GM19438 (cell line): ENCODE measurements around the gene CAMKK2.
"Not testable (repeated sequence)": the region's sequence is repeated elsewhere in the genome, so short reads cannot be mapped to it uniquely, and the experiment has no call there.

Experiments
- ATAC-seq: cut with Tn5 transposase; IDR thresholded peaks from one replicate; pipeline ENCODE4 v1.9.1; 2021; ENCODE audit warnings: low read depth; ENCODE audit not compliant: unreplicated experiment

Gene CAMKK2

DNA sequence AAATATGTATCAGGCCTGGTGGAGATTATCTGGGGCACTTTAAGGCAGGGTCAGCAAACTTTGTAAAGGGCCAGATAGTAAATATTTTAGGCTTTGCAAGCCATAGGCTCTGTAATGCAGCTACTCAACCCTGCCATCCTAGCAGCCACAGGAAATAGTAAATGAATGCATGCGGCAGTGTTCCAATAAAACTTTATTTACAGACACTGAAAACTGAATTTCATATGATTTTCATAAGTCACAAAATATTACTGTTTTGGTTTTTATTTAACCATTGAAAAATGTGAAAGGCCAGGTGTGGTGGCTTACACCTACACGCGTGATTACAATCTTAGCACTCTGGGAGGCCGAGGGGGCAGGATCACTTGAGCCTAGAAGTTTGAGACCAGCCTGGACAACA lies 3.2 kb upstream of the CAMKK2 start:
- ATAC-seq, result no peak

DNA sequence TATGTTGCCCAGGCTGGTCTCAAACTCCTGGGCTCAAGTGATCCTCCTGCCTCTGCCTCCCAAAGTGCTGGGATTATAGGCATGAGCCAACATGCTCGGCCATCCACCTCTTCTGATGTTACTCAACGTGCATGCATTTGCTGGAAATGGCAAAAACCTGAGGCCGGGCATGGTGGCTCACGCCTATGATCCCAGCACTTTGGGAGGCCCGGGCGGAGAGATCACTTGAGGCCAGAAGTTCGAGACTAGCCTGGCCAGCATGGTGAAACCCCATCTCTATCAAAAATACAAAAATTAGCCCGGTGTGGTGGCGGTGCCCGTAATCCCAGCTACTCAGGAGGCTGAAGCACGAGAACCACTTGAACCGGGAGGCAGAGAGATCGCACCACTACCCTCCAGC lies 1.9 kb upstream of the CAMKK2 start:
- not testable (repeated sequence) for ATAC-seq

DNA sequence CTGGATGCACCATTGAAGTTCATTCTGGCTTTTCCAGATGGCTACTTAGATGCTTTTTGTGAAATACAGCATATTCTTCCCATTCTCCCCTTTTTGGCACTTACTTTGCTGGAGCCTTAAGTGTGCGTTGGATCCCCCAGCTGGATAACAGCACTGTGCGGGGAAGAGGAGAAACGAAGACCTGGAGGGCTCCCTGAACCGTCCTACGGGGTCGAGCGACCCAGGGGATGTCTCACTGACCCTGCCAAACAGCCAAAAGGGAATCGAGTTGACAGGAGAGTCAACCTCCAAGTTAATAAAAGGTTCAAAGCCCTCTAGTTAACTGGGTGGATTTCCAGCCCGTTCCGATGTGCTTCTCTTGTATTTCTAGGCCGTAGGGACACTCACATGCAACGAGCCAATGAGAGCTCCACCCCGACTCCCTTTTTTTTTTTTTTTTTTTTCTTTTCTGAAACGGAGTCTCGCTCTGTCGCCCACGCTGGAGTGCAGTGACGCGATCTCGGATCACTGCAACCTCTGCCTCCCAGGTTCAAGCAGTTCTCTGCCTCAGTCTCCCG lies 1.0 kb upstream of the CAMKK2 start:
- ATAC-seq, result peak; percentile 2

DNA sequence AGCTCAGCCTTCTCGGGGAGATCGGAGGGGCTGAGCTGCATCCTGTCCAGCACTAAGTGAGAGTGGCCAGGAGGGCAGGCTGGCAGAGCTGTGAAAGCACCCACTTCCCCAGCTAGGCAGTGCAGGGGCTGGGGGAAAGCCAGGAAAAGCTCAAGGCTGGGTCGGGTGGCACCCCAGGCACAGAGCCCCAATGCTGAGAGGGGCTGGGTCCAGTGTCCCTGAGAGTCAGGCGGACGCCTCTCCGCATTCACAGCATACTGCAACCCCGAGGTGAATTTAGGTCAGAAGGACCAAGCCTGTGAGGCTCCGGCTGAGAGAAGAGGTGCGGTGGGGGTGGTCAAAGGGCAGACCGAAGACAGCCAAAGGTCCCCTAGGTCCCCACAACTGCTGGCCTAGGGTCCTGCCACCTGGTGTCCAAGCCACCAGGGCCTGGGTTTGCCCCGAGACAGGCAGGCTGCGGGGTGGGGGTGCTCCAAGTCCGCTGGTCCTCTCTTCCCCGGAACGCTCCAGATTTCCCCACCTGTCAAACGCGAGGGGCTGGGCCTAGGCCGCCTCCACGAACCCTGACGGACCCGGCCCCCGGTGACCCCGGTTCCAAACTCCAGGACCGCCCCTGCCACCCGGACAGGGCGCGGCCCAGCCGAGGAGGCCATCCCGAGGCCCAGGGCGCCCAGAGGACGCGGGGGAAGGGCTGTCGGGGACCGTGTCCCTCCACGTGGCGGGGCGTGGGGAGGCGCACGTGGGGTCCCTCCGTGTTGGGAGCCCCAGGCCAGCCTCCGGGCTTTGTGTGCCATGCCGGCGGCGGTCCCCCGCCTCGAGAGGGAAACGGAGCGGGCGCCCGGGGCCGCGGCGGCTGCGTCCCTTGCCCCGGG lies 527 bp downstream of the CAMKK2 start:
- peak; percentile 26 for ATAC-seq

DNA sequence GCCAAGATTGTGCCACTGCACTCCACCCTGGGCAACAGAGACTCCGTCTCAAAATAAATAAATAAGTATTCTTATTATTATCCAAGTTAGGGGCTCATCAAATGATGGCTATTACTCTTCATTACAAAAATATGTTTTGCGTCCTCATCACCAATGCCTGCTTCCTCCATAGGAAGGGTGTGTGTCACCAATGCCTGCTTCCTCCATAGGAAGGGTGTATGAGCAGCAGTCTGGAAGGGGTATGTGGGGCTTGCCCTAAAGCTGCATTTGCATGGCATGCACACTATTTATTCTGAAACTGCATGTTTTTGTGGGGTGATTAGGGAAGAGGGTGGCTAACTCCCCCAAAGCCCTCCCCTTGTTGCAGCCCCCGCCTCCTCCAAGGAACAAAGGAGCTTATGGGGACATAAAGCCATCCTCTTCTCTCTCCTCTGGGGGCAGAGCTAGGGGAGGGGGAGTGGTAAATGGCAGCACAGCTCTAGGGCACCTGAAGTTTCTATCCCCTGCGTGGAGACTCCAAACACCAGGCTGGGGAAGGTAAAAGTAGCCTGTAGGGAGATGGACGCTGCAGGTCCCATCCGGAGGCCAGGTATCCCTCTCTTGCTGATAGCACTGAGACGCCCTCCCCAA lies 1.3 kb downstream of the CAMKK2 start:
- ATAC-seq, result no peak

DNA sequence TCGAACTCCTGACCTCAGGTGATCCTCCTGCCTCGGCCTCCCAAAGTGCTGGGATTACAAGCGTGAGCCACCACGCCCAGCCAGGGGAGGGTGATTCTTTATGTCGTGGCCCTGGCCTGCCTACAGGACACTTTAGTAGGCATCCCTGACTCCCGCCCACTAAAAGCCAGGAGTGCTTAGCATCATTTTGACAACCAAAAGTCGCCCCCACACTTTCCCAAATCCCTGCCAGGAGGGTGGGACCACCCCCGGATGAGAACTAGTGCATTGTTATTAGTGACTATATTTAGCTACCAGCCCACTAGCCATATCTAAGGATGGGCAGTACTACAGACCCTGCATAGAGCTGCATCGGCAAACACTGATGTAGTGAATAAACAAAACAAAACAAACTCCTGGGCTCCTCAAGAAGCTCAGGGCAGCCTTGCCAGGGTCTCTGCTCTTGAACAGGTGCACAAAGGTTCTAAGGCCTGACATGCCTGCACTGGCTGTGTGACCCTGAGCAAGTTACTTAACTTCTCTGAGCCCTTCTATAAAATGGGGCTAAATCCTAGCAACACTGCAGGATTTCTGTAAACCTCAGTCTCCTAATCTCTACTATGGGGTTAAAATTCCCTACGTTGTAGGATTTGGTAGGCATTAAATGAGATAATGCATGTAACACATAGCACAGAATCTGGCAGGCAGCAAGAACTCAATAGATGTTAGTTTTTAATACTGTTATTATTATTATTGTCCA lies 2.2 kb downstream of the CAMKK2 start:
- ATAC-seq, result no peak

DNA sequence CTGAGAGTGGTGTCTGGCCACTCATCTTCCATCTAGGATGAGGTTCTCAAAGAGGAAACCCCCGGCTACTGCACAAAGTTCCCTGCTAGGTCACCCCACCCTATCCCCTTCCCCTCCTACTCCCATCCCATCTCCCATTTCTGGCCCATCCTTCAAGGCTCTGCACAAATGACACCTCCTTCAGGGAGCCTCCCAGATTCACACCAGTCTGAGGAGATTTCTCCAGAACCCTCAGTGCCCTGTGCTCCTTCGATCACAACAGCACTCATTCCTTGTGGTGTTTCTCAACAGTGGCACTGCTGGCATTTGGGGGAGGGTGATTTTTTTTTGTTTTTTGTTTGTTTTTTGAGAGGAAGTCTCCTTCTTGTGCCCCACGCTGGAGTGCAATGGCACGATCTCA lies 2.9 kb downstream of the CAMKK2 start:
- no peak for ATAC-seq

DNA sequence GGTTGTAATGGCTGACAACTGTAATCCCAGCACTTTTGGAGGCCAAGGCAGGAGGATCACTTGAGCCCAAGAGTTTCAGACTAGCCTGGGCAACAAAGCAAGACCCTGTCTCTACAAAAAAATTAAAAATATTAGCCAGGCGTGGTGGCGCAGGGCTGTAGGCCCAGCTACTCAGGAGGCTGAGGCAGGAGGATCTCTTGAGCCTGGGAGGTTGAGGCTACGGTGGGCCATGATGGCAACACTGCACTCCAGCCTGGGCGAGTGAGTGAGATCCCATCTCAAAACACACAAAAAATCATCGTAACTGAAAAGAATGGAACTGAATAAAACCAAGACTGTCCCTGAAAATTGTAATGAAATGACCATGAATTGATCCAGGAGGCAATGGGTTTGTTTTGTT lies 6.1 kb downstream of the CAMKK2 start:
- no peak for ATAC-seq

DNA sequence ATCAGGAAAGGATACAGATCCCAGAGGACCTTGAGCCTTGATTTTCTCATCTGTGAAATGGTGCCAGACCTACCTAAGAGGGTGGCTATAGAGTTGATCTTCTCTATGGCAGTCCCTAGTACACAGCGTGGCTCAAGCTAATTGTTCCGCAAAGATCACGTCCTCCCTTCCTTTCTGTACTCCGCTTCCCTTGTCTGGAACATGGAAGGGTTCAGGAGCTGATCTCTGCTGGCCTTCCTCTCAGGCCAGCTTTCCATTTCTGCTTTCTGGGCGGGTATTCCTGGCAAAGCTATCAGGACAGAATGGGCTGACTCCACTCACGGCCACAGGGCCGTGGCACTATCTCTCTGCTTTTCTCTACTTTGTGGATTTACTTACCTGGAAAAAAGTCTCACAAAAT lies 6.5 kb downstream of the CAMKK2 start:
- ATAC-seq, result no peak

DNA sequence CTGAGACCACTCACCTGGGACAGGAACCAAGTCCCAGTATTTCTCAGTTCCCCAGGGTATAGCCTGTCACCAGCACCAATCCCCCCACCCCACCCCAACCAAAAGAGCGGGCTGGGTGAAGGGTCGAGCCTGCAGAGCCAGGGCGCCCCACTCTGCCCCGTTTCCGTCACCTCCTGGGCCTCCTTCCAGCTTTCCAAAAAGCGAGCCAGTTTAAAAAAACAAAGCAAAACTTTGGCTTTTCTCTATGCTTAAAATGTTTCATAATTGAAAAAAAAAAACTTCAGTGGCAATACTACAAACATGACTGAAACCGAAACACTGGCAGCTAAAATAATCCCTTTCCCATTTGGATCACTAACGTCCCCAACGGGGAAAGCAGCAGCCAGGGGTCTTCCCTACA lies 7.5 kb downstream of the CAMKK2 start:
- no peak for ATAC-seq

DNA sequence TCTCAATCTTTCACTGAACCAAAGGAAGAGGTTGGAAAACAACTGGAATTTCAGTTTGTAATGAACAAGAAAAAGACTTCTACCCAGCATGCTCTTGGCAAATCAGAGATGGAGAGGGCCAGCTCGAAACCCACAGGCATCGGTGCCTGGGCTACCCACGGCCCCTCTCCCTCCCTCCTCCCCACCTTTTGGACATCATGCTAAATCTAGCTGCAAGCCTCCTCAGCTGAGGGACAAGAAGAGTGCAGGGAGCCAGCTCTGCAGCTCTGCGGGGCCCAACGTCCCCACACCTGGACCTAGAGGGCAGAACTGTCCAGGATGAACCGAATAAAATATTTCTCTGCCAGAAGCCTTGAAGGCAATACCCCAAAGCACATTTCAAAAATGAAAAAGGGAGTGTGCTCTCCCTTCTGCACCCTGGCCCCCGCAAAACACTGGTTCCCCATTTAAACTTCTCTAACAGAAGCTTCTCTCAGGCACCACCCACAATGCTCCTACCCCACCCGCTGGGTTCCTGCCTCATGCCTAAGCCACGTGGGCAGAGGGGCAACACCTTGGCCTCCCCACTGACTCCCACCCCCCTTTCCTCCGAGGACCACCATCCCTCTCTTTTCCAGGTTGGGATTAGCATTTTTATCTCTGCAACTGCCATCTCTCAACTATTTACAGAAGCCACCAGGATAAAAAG lies 8.2 kb downstream of the CAMKK2 start:
- no peak for ATAC-seq

DNA sequence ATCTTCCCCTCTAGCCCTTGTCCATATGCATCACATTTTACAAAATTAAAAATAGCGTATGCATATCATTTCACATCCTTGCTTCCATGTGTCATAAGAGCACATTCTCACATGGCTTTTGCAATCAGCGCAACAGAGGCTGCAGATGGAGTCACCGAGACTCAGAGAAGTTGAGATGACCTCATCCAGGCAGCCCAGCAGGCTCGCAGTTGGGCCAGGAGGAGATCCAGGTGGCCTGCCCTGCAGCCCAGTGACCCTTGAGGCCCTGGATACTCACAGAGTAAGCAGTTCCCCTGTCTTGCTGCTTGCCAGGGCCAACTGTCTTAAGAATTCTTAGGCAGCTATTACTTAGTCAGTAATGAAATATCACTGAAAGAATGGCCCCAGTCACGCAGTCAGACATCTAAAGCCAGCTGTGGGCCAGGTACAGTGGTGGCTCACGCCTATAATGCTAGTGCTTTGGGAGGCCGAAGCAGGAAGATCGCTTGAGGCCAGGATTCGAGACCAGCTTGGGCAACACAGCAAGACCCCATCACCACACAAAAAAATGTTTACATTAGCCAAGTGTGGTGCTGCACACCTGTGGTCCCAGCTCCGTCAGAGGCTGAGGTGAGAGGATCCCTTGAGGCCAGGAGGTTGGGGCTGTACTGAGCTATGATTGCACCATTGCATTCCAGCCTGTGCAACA lies 9.1 kb downstream of the CAMKK2 start:
- no peak for ATAC-seq

DNA sequence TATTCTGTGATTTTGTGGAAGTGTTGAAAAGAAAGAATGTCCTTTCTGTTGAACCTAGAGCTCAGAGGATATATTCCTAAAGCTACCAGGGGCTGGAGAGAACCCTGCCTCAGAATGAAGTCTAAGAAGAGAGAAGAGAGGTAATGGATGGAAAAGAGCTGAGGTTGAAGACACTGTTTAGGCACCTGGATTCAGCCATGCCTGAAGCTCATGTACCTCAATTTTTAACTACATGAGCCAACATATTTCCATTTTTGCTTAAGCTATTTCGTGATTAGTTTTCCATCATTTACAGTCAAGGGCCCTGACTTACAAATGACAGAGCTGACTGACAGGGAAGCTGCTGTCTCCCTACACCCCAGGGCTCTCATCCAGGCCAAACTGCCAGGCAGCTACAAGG lies 10.7 kb downstream of the CAMKK2 start:
- ATAC-seq, result no peak

DNA sequence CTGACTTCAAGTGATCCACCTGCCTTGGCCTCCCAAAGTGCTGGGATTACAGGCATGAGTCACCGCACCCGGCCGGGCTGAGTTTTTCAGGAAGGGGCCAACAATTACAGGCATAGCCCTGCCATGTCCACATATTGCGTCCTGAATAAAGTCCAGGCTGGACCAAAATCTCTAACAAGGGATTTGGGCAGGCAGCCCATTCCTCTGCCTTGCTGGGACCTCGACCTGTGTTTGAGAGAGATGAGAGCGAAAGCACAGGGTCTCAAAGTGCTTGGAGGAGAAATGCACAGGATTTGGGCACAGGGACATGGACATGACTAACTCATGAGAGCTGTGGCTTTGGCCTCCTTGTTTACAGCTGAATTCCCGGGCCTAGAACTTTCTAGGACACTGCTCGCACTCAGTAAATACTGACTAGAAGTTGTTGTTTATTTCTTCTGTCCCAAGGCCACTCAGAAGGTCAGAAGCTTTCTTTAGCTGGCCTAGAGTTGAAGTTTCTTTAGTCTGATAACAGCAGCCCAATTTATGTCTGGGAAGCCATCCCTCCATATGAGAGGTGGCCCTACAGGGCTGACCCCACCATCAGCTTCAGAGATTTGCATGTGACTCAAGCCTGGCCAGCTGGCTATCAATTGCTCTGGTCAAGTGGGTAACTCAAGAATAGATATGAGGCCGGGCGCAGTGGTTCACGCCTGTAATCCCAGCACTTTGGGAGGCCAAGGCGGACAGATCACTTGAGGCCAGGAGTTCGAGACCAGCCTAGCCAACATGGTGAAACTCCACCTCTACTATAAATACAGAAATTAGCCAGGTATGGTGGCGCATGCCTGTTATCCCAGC lies 11.7 kb downstream of the CAMKK2 start:
- no peak for ATAC-seq

DNA sequence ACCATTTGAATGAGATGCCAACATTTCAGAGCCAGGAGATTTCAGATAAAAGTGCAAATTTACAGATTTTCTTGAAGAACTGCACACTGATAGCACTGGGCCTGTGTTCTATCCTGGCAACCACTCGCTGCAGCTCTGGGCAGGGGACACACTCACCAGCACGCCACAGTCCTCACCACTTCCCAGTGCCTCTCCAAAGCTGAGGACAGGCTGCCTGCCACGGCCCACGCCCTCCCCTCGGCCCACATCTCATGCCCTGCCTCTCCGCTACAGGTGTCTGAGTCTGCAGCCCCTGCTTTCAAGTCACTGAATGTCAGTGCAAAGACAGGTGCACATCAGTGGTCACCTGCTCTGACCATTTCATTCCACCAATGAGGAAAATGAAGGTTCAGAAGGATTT lies 12.7 kb downstream of the CAMKK2 start:
- no peak for ATAC-seq

DNA sequence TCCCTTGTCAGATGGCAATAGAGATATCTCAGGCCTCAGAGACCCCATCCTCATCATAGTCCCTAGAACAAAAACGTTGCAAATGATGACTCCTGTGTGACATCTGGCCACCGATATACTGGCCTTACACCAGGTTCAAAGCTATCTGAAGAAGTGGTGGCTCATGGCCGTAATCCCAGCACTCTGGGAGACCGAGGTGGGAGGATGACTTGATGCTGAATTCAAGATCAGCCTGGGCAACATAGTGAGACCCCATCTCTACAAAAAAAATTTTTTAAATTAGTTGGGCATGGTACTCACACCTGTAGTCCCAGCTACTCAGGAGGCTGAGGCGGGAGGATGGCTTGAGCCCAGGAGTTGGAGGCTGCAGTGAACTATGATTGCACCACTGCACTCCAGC lies 13.1 kb downstream of the CAMKK2 start:
- ATAC-seq, result no peak

DNA sequence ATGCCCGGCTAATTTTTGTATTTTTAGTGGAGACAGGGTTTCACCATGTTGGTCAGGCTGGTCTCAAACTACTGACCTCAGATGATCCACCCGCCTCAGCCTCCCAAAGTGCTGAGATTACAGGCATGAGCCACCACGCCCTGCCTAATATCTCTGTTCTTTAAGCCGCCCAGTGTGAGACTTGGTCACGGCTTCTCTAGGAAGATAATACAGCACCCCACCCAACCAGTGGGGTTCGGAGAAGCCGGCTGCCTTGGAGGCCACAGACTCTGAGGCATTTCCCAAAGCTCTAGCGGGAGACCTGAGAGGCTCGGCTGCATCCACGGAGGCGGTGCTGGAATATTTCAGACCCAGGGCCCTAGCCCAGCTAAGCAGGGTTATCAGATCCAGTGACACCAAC lies 13.6 kb downstream of the CAMKK2 start:
- ATAC-seq, result not testable (repeated sequence)

DNA sequence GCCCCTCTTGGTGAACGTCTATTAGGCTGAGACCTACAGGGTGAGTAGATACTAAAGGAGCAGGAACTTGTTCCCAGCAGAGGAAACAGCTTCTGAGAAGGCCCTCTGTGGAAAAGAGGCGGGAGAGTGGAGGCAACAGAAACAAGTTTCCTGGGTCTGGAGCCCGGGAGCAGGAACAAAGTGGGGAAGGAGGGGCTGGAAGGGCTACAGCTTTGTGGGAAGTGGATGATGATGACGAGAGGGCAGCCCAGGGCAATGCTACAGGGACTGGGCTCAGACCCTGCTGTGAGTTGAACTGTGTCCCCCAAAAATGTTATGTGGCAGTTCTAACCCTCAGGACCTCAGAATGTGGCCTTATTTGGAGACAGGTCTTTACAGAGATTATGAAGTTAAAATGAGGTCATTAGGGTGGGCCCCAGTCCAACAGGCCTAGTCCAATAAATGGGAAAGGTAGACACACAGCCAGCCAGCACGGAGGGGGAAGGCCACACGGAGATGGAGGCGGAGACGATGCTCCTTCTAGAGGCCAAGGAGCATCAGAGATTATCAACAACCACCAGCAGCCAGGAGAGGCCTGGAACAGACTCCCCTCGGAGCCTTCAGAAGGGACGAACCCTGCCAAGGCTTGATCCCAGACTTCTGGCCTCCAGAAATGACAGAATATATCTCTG lies 14.3 kb downstream of the CAMKK2 start:
- no peak for ATAC-seq

DNA sequence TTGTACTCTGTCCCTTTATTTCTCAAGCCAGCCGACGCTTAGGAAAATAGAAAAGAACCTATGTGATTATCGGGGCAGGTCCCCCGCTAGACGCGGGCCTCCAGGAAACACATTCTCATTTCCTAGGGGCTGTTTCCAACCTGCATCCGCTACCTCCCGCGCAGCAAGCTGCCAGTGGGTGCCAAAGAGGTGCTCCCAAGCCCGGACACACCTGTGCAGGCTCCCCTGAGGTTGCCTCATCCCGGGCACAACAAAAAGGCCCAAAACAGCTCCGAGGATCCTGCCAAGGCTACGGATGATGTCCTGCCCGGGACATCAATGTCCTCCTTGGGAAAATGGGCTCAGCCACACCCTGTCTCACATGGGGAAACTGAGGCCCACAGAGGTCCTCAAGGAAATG lies 15.4 kb downstream of the CAMKK2 start:
- ATAC-seq, result not testable (repeated sequence)
